T47D (cell line): ENCODE measurements around the gene LGALS7.

Experiments used
- DNase-seq, 2 experiments: peaks; one replicate each; pipeline versions ENCODE4 v3.0.0 to v3.0.0-alpha.2; 2011 to 2012; ENCODE audit warnings: low read depth in 1 of 2, low spot score in 1 of 2
- JUND ChIP-seq: IDR thresholded peaks from 2 replicates; pipeline ENCODE4 v1.6.1; 2012; ENCODE audit warnings: low read depth
- in situ Hi-C: cut with HindIII; loops from 2 replicates; pipeline ENCODE4 v1.10.0; 2016; ENCODE audit warnings: low sequenced_read_pairs, low pct_unique_long_range_greater_than_20kb

Gene LGALS7

DNA sequence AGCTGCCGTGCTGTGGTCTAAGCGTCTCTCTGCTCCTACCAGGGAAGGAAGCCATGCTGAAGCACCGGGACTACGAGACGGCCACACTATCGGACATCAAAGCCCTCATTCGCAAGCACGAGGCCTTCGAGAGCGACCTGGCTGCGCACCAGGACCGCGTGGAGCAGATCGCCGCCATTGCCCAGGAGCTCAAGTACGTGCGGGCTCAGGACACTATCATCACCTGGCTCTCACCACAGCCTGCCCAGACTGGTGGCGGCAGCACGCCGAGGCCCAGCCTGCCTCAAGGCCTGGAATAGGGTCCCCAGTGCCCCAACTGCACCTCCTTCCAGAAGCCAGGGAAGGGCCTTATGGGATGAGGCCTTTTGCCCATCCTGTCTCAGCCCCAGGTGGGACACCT lies 51.8 kb downstream of the LGALS7 start:
- TF ChIP-seq JUND, result no peak
- DNase-seq, result no peak
- in situ Hi-C loops, result no loop called here
